HG02884 (cell line): ENCODE measurements around the gene DAGLA.
A peak's percentile ranks its signal among the peaks of the same experiment; 100 is the strongest.

Experiments used
- ATAC-seq: cut with Tn5 transposase; IDR thresholded peaks from one replicate; pipeline ENCODE4 v1.9.1; 2021; ENCODE audit warnings: mild to moderate bottlenecking, moderate library complexity; ENCODE audit not compliant: unreplicated experiment

The DAGLA gene

GRCh38 chr11:61775606-61776554 lies 95.7 kb downstream of the DAGLA start:
- no peak for ATAC-seq

- ATAC-seq, result no peak
These were observed 96.4 kb downstream of the DAGLA start for GRCh38 chr11:61776561-61777075.

- no peak for ATAC-seq
These were observed 97.3 kb downstream of the DAGLA start for GRCh38 chr11:61777234-61778090.

- no peak for ATAC-seq
These were observed 98.2 kb downstream of the DAGLA start for GRCh38 chr11:61778357-61778886.

- no peak for ATAC-seq
These were observed 98.9 kb downstream of the DAGLA start for GRCh38 chr11:61778920-61779650.

GRCh38 chr11:61779666-61780525 lies 99.7 kb downstream of the DAGLA start:
- ATAC-seq, result no peak

GRCh38 chr11:61780581-61781162 lies 100.5 kb downstream of the DAGLA start:
- ATAC-seq, result no peak

GRCh38 chr11:61781585-61781984 lies 101.4 kb downstream of the DAGLA start:
- no peak for ATAC-seq

- ATAC-seq, result no peak
These were observed 102.1 kb downstream of the DAGLA start for GRCh38 chr11:61782299-61782698.

GRCh38 chr11:61782841-61783240 lies 102.7 kb downstream of the DAGLA start:
- no peak for ATAC-seq

GRCh38 chr11:61783717-61784505 lies 103.7 kb downstream of the DAGLA start:
- ATAC-seq, result no peak

- ATAC-seq, result no peak
These were observed 104.3 kb downstream of the DAGLA start for GRCh38 chr11:61784506-61784805.

- ATAC-seq, result no peak
These were observed 105.7 kb downstream of the DAGLA start for GRCh38 chr11:61785837-61786402.

- no peak for ATAC-seq
These were observed 107.8 kb downstream of the DAGLA start for GRCh38 chr11:61787928-61788491.

GRCh38 chr11:61791737-61792309 lies 111.6 kb downstream of the DAGLA start:
- no peak for ATAC-seq

- peak; percentile 82 for ATAC-seq
These were observed 112.3 kb downstream of the DAGLA start, which contains the start of the genes FEN1 and TMEM258 for GRCh38 chr11:61792310-61793082. FEN1 (plus strand) TSS chr11:61792911; CDS start chr11:61795362, 2,451 bp downstream. TMEM258 (minus strand) TSS chr11:61792599; CDS start chr11:61792558, 41 bp downstream.
